HG03520 (cell line): Measurements from ENCODE around the gene TUT7.
"Not testable (repeated sequence)": the region's sequence is repeated elsewhere in the genome, so short reads cannot be mapped to it uniquely, and the experiment has no call there.

Source experiments
- ATAC-seq: cut with Tn5 transposase; IDR thresholded peaks from one replicate; pipeline ENCODE4 v1.9.1; 2021; ENCODE audit warnings: mild to moderate bottlenecking, moderate library complexity; ENCODE audit not compliant: unreplicated experiment

The TUT7 gene

GRCh38 chr9:86354011-86354817, at the start of gene TUT7:
Gene TUT7, minus strand, starts transcription at chr9:86354410. Its CDS starts 1,211 bp downstream, at chr9:86353199.
- peak; percentile 76 for ATAC-seq

GRCh38 chr9:86402591-86402990, 48.4 kb upstream of the TUT7 start:
- no peak for ATAC-seq

- ATAC-seq, result no peak
Measured at GRCh38 chr9:86396412-86396811, 42.2 kb upstream of the TUT7 start.

GRCh38 chr9:86390184-86390583, 36.0 kb upstream of the TUT7 start:
- ATAC-seq, result not testable (repeated sequence)

GRCh38 chr9:86389628-86390027, 35.4 kb upstream of the TUT7 start:
- ATAC-seq, result no peak

GRCh38 chr9:86387376-86387775, 33.2 kb upstream of the TUT7 start:
- ATAC-seq, result no peak

GRCh38 chr9:86383000-86383399, 28.8 kb upstream of the TUT7 start:
- ATAC-seq, result not testable (repeated sequence)

- no peak for ATAC-seq
Measured at GRCh38 chr9:86376016-86376415, 21.8 kb upstream of the TUT7 start.

GRCh38 chr9:86369810-86370209, 15.6 kb upstream of the TUT7 start:
- ATAC-seq, result no peak

GRCh38 chr9:86368871-86369521, 14.8 kb upstream of the TUT7 start:
- no peak for ATAC-seq

GRCh38 chr9:86361176-86361575, 7.0 kb upstream of the TUT7 start:
- ATAC-seq, result no peak

GRCh38 chr9:86359151-86359879, 5.1 kb upstream of the TUT7 start:
- ATAC-seq, result no peak

- ATAC-seq, result no peak
Measured at GRCh38 chr9:86356871-86357866, 3.0 kb upstream of the TUT7 start.

- ATAC-seq, result no peak
Measured at GRCh38 chr9:86355814-86356213, 1.6 kb upstream of the TUT7 start.

GRCh38 chr9:86354818-86355309, 654 bp upstream of the TUT7 start:
- no peak for ATAC-seq

- no peak for ATAC-seq
Measured at GRCh38 chr9:86353655-86354010, 577 bp downstream of the TUT7 start.

GRCh38 chr9:86352440-86353077, 1.7 kb downstream of the TUT7 start:
- no peak for ATAC-seq

GRCh38 chr9:86351880-86352279, 2.3 kb downstream of the TUT7 start:
- ATAC-seq, result no peak

GRCh38 chr9:86350006-86350760, 4.0 kb downstream of the TUT7 start:
- peak; percentile 17 for ATAC-seq
